ENCODE data around the gene PTX3.

GRCh38 chr3:157445857-157446256 lies 9.2 kb downstream of the PTX3 start:
- no peak for TF ChIP-seq EP300 (IDR thresholded peaks at IDR 0.05)
- no peak for TF ChIP-seq CTCF (IDR thresholded peaks at IDR 0.05)
- no peak for TF ChIP-seq POLR2A (IDR thresholded peaks at IDR 0.05)

All from suprapubic skin (tissue), 3 donors.